ENCODE data around the gene LITAF.

- TF ChIP-seq CTCF (IDR thresholded peaks at IDR 0.05): no peak
- no peak for TF ChIP-seq POLR2A (IDR thresholded peaks at IDR 0.05)
- no peak for TF ChIP-seq POLR2AphosphoS5 (IDR thresholded peaks at IDR 0.05)
- no peak for TF ChIP-seq EP300 (IDR thresholded peaks at IDR 0.05; ENCODE audit: low read depth)
Observed at GRCh38 chr16:11586378-11586855, 302 bp downstream of the LITAF start.
